SH-SY5Y (cell line): Measurements from ENCODE around the gene MEIKIN.

Source experiments
- GATA2 ChIP-seq: IDR thresholded peaks from 2 replicates; pipeline ENCODE4 v1.6.1; 2011; ENCODE audit warnings: mild to moderate bottlenecking, low read depth, low read length
- GATA3 ChIP-seq: IDR thresholded peaks from 2 replicates; pipeline ENCODE4 v1.6.1; 2011; ENCODE audit warnings: low read depth, mild to moderate bottlenecking, low read length, moderate library complexity

MEIKIN gene

GRCh38 chr5:131899686-131900085 lies 45.8 kb downstream of the MEIKIN start:
- TF ChIP-seq GATA3 (no peak), GATA2 (no peak)

GRCh38 chr5:131883984-131884383 lies 61.5 kb downstream of the MEIKIN start:
- no peak for TF ChIP-seq GATA2
- TF ChIP-seq GATA3: no peak

- TF ChIP-seq GATA2 (no peak), GATA3 (no peak)
These were observed 65.8 kb downstream of the MEIKIN start for GRCh38 chr5:131879705-131880104.

GRCh38 chr5:131877873-131878272 lies 67.6 kb downstream of the MEIKIN start:
- no peak for TF ChIP-seq GATA2
- TF ChIP-seq GATA3: no peak

- TF ChIP-seq GATA2: no peak
- no peak for TF ChIP-seq GATA3
These were observed 77.9 kb downstream of the MEIKIN start for GRCh38 chr5:131867524-131867923.

GRCh38 chr5:131863700-131864099 lies 81.8 kb downstream of the MEIKIN start:
- TF ChIP-seq GATA2 (no peak), GATA3 (no peak)

- TF ChIP-seq GATA2: no peak
- TF ChIP-seq GATA3: no peak
These were observed 88.1 kb downstream of the MEIKIN start for GRCh38 chr5:131857388-131857787.

- TF ChIP-seq GATA3: no peak
- no peak for TF ChIP-seq GATA2
These were observed 90.0 kb downstream of the MEIKIN start for GRCh38 chr5:131855452-131855851.

- TF ChIP-seq GATA2: no peak
- TF ChIP-seq GATA3: no peak
These were observed 91.3 kb downstream of the MEIKIN start for GRCh38 chr5:131854134-131854533.

- TF ChIP-seq GATA2: no peak
- no peak for TF ChIP-seq GATA3
These were observed 96.8 kb downstream of the MEIKIN start for GRCh38 chr5:131848662-131849061.

- TF ChIP-seq GATA3: no peak
- no peak for TF ChIP-seq GATA2
These were observed 98.9 kb downstream of the MEIKIN start for GRCh38 chr5:131846536-131846935.

- TF ChIP-seq GATA2 (no peak), GATA3 (no peak)
These were observed 99.6 kb downstream of the MEIKIN start for GRCh38 chr5:131845828-131846227.

- TF ChIP-seq GATA3 (no peak), GATA2 (no peak)
These were observed 120.0 kb downstream of the MEIKIN start for GRCh38 chr5:131825404-131826013.

- TF ChIP-seq GATA2: no peak
These were observed 120.8 kb downstream of the MEIKIN start for GRCh38 chr5:131824631-131825030.

- TF ChIP-seq GATA2: no peak
- no peak for TF ChIP-seq GATA3
These were observed 124.2 kb downstream of the MEIKIN start for GRCh38 chr5:131821221-131821620.
